ENCODE results near the gene TMEM43. TPM values are rescaled to one million over a fixed set of nuclear protein-coding genes. Genes with fewer than 3 reads are reported as not detected.

The TMEM43 gene
- total and polyA plus RNA-seq, 2 of the 13 experiments (the other 11 are each of a cell fraction or from before 2014, with no cell fraction given), result 48.9 to 50.5 TPM

DNA sequence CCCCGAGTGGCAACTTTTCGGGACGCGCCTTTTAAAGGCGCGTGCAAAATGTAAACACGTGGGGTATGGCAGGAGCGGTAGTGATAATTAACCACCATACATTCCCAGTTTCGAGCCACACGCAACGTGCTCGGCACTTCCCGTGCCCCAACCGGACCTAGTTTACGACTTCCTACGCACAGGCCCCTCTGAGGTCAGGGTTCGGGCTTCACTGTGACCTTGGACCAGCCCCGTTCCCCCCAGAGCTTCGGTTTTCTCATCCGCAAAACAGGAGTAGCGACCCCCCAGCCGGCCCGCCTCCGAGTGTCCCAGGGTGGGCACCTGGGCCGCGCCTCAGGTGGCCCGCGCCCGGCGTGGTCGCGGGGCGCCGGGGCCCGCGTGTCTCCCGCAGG is 633 bp upstream of the TMEM43 start (continued):
- TF ChIP-seq ZBTB40 (IDR thresholded peaks at IDR 0.05) (no peak), ZBTB40 (CRISPR knock-in tag; IDR thresholded peaks at IDR 0.05) (no peak), ISX (CRISPR knock-in tag; conservative IDR thresholded peaks at IDR 0.05) (no peak), STAT5B (CRISPR knock-in tag; IDR thresholded peaks at IDR 0.05) (no peak), ZNF605 (CRISPR knock-in tag; IDR thresholded peaks at IDR 0.05) (no peak), NFE2L2 (IDR thresholded peaks at IDR 0.05; ENCODE audit: low read length) (no peak), MYNN (CRISPR knock-in tag; IDR thresholded peaks at IDR 0.05; ENCODE audit: low read depth) (no peak), YY1 (IDR thresholded peaks at IDR 0.05; ENCODE audit: insufficient read depth, insufficient replicate concordance, low read depth, low read length) (no peak), ZNF629 (CRISPR knock-in tag; conservative IDR thresholded peaks at IDR 0.05) (no peak), MTF2 (CRISPR knock-in tag; IDR thresholded peaks at IDR 0.05; ENCODE audit: borderline replicate concordance) (0 out of 2 replicates have a peak, but pooled peaks have one; percentile 58), MED13 (CRISPR knock-in tag; IDR thresholded peaks at IDR 0.05) (no peak), ZFYVE20 (CRISPR knock-in tag; IDR thresholded peaks at IDR 0.05; ENCODE audit: borderline replicate concordance, low read depth) (no peak), SAFB2 (CRISPR knock-in tag; IDR thresholded peaks at IDR 0.05; ENCODE audit: borderline replicate concordance, low read depth) (peak; percentile 62; the same call in 1 of the 2 replicates), ZNF138 (CRISPR knock-in tag; IDR thresholded peaks at IDR 0.05; ENCODE audit: low read depth) (no peak), KLF16 (CRISPR knock-in tag; IDR thresholded peaks at IDR 0.05) (no peak), SETDB1 (CRISPR knock-in tag; IDR thresholded peaks at IDR 0.05; ENCODE audit: borderline replicate concordance) (no peak)
- TF ChIP-seq, protein P1, sequence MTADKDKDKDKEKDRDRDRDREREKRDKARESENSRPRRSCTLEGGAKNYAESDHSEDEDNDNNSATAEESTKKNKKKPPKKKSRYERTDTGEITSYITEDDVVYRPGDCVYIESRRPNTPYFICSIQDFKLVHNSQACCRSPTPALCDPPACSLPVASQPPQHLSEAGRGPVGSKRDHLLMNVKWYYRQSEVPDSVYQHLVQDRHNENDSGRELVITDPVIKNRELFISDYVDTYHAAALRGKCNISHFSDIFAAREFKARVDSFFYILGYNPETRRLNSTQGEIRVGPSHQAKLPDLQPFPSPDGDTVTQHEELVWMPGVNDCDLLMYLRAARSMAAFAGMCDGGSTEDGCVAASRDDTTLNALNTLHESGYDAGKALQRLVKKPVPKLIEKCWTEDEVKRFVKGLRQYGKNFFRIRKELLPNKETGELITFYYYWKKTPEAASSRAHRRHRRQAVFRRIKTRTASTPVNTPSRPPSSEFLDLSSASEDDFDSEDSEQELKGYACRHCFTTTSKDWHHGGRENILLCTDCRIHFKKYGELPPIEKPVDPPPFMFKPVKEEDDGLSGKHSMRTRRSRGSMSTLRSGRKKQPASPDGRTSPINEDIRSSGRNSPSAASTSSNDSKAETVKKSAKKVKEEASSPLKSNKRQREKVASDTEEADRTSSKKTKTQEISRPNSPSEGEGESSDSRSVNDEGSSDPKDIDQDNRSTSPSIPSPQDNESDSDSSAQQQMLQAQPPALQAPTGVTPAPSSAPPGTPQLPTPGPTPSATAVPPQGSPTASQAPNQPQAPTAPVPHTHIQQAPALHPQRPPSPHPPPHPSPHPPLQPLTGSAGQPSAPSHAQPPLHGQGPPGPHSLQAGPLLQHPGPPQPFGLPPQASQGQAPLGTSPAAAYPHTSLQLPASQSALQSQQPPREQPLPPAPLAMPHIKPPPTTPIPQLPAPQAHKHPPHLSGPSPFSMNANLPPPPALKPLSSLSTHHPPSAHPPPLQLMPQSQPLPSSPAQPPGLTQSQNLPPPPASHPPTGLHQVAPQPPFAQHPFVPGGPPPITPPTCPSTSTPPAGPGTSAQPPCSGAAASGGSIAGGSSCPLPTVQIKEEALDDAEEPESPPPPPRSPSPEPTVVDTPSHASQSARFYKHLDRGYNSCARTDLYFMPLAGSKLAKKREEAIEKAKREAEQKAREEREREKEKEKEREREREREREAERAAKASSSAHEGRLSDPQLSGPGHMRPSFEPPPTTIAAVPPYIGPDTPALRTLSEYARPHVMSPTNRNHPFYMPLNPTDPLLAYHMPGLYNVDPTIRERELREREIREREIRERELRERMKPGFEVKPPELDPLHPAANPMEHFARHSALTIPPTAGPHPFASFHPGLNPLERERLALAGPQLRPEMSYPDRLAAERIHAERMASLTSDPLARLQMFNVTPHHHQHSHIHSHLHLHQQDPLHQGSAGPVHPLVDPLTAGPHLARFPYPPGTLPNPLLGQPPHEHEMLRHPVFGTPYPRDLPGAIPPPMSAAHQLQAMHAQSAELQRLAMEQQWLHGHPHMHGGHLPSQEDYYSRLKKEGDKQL (CRISPR knock-in tag; IDR thresholded peaks at IDR 0.05; ENCODE audit: low read depth), result no peak
